Measurements from ENCODE around the gene MAMLD1. TPM values are rescaled to one million over a fixed set of nuclear protein-coding genes. Genes with fewer than 3 reads are reported as not detected.
A peak's percentile ranks its signal among the peaks of the same experiment; 100 is the strongest.

Gene MAMLD1
- total and polyA plus RNA-seq, 2 experiments from 2014 or later: 2.1 to 2.4 TPM

- peak; percentile 33 for DNase-seq (ENCODE audit: low spot score)
- peaks cover 4% of the 10 kb centered on the region for H3K27me3 ChIP-seq
- TF ChIP-seq EZH2phosphoT487 (IDR thresholded peaks at IDR 0.05; ENCODE audit: low read depth, severe bottlenecking, unreplicated experiment) (no peak), EZH2 (IDR thresholded peaks at IDR 0.05; ENCODE audit: borderline replicate concordance) (no peak), CTCF (IDR thresholded peaks at IDR 0.05; ENCODE audit: poor library complexity) (no peak)
- H3K9me2 ChIP-seq (replicated peaks; ENCODE audit: insufficient read depth): no peaks in the 10 kb centered on the region
- H3K79me2 ChIP-seq: no peaks in the 10 kb centered on the region
- peak overlapping the region; percentile 89 for H3K27ac ChIP-seq
- H3K4me3 ChIP-seq: peak overlapping the region; percentile 31
- peaks cover 4% of the 10 kb centered on the region for H3K4me1 ChIP-seq (ENCODE audit: insufficient read depth)
- peak overlapping the region; percentile 80 for H3K4me2 ChIP-seq
- H2AFZ ChIP-seq: peak overlapping the region; percentile 70
- H3K36me3 ChIP-seq (replicated peaks; ENCODE audit: insufficient read depth, low read depth): no peaks in the 10 kb centered on the region
- 41% methylated on average over 5 of the region's 5 CpGs for WGBS (ENCODE audit: low lambda C conversion rate, missing lambda C conversion rate)
- no peaks in the 10 kb centered on the region for H3K9me3 ChIP-seq (ENCODE audit: low read depth)
- H4K20me1 ChIP-seq (ENCODE audit: insufficient read depth, poor library complexity, severe bottlenecking): no peaks in the 10 kb centered on the region
Observed at GRCh38 chrX:150366951-150367545, 3.9 kb downstream of the MAMLD1 start.

- TF ChIP-seq EZH2 (IDR thresholded peaks at IDR 0.05; ENCODE audit: borderline replicate concordance): no peak
- TF ChIP-seq EZH2phosphoT487 (IDR thresholded peaks at IDR 0.05; ENCODE audit: low read depth, severe bottlenecking, unreplicated experiment): no peak
- TF ChIP-seq CTCF (IDR thresholded peaks at IDR 0.05; ENCODE audit: poor library complexity): no peak
- no peak overlapping the region for H2AFZ ChIP-seq
- no peak for DNase-seq (ENCODE audit: low spot score)
- H3K36me3 ChIP-seq (replicated peaks; ENCODE audit: insufficient read depth, low read depth): no peaks in the 10 kb centered on the region
- H4K20me1 ChIP-seq (ENCODE audit: insufficient read depth, poor library complexity, severe bottlenecking): no peaks in the 10 kb centered on the region
- H3K79me2 ChIP-seq: no peaks in the 10 kb centered on the region
- no peak overlapping the region for H3K4me3 ChIP-seq
- H3K27ac ChIP-seq: no peak overlapping the region
- H3K9me3 ChIP-seq (ENCODE audit: low read depth): no peaks in the 10 kb centered on the region
- H3K4me2 ChIP-seq: no peak overlapping the region
- H3K9me2 ChIP-seq (replicated peaks; ENCODE audit: insufficient read depth): no peaks in the 10 kb centered on the region
- WGBS (ENCODE audit: low lambda C conversion rate, missing lambda C conversion rate): 59% methylated on average over 5 of the region's 5 CpGs
- H3K27me3 ChIP-seq: no peaks in the 10 kb centered on the region
- H3K4me1 ChIP-seq (ENCODE audit: insufficient read depth): peaks cover 3% of the 10 kb centered on the region
Observed at GRCh38 chrX:150370589-150371312, 7.6 kb downstream of the MAMLD1 start.

- H3K27me3 ChIP-seq: no peaks in the 10 kb centered on the region
- WGBS (ENCODE audit: low lambda C conversion rate, missing lambda C conversion rate): 78% methylated on average over 6 of the region's 6 CpGs
- TF ChIP-seq EZH2phosphoT487 (IDR thresholded peaks at IDR 0.05; ENCODE audit: low read depth, severe bottlenecking, unreplicated experiment) (no peak), EZH2 (IDR thresholded peaks at IDR 0.05; ENCODE audit: borderline replicate concordance) (no peak), CTCF (IDR thresholded peaks at IDR 0.05; ENCODE audit: poor library complexity) (no peak)
- H3K4me2 ChIP-seq: no peak overlapping the region
- H3K36me3 ChIP-seq (replicated peaks; ENCODE audit: insufficient read depth, low read depth): no peaks in the 10 kb centered on the region
- no peaks in the 10 kb centered on the region for H3K4me1 ChIP-seq (ENCODE audit: insufficient read depth)
- no peak for DNase-seq (ENCODE audit: low spot score)
- H3K27ac ChIP-seq: no peak overlapping the region
- no peaks in the 10 kb centered on the region for H3K79me2 ChIP-seq
- H3K9me2 ChIP-seq (replicated peaks; ENCODE audit: insufficient read depth): no peaks in the 10 kb centered on the region
- H2AFZ ChIP-seq: no peak overlapping the region
- H3K9me3 ChIP-seq (ENCODE audit: low read depth): no peaks in the 10 kb centered on the region
- no peaks in the 10 kb centered on the region for H4K20me1 ChIP-seq (ENCODE audit: insufficient read depth, poor library complexity, severe bottlenecking)
- no peak overlapping the region for H3K4me3 ChIP-seq
Observed at GRCh38 chrX:150371877-150372276, 8.8 kb downstream of the MAMLD1 start.
